Measurements from ENCODE around the gene TEX9.
"Not testable (repeated sequence)": the region's sequence is repeated elsewhere in the genome, so short reads cannot be mapped to it uniquely, and the experiment has no call there.

Gene TEX9

GRCh38 chr15:56367156-56367555, 1.9 kb downstream of the TEX9 start:
- DNase-seq = no peak

- DNase-seq = no peak
These were observed 4.0 kb downstream of the TEX9 start for GRCh38 chr15:56369234-56369633.

DNA sequence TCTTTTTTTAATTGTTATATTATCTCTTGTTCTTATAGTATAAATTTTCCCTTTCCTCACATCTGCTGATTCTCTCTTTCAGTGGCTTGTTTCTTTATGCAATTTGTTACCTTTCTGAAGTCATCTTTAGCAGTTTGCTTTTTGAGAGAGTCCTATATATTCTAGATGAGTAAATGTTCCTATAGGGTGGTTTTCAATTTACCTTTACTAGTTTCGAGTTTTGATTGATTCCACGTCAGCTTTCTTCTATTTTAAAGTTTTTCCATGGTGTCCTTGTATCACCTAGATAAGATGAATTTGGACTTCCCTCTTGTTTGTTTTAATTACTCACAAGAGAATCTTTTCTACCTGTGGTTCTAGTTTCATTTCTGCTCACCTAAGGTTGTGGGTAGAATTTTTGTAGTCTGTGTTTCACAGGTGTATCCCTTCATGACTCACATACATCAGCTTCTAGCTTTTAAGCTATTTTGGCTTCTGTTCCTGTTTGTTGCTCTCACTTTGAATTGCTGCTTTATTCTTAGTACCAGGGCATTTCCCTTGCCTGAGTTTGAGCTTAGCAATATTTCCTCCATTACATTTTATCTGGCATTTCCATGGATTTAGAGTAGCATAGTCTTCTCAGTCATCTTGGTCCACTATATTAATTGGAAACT, 6.4 kb downstream of the TEX9 start:
- DNase-seq = no peak

- DNase-seq = not testable (repeated sequence)
These were observed 9.5 kb downstream of the TEX9 start for GRCh38 chr15:56374693-56375092.

DNA sequence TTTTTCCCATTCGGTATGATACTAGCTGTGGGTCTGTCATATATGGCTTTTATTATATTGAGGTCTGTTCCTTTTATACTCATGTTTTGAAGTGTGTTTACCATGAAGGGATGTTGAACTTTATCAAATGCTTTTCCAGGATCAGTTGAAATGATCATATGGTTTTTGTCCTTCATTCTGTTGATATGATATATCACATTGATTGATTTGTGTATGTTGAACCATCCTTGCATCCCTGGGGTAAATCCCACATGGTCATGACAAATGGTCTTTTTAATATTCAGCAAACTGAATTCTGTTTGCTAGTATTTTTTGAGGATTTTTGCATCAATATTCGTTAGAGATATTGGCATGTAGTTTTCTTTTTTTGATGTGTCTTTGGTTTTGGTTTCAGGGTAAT, 12.6 kb downstream of the TEX9 start:
- not testable (repeated sequence) for DNase-seq

DNA sequence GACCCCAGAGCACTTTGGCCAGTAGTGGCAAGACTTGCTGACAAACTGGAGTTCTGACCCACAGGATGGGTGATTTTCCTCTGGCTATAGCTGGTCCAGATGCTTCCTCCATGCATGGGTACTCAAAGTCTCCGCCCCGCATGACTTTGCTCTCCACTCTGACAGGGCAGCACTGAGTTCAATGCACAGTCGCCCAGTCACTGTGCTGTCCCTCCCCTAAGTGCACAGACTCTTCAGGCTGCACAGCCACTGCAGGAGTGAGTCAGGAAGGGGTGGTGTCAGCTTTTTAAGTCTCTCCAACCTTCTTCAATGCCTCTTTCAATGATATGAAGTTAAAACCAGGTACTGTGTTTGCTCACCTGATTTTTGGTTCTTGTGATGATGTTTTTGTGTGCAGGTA, 17.8 kb downstream of the TEX9 start:
- DNase-seq = no peak

DNA sequence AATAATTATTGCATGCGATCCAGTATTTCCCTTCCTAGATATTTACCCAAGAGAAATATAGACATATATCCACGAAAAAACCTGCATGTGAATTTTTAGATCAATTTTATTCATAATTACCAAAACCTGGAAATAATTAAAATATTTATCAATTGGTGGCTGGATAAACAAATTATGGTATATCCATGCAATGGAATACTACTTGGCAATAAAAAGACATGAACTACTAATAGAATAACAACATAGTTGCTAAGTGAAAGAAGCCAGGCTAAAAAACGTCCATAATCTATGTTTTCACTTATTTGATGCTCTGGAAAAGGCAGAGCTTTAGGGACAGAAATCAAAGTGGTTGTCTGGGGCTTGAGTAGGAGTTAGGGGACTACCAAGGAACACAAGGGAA, 20.7 kb downstream of the TEX9 start:
- no peak for DNase-seq

- no peak for DNase-seq
These were observed 25.6 kb downstream of the TEX9 start for GRCh38 chr15:56390739-56391267.

DNA sequence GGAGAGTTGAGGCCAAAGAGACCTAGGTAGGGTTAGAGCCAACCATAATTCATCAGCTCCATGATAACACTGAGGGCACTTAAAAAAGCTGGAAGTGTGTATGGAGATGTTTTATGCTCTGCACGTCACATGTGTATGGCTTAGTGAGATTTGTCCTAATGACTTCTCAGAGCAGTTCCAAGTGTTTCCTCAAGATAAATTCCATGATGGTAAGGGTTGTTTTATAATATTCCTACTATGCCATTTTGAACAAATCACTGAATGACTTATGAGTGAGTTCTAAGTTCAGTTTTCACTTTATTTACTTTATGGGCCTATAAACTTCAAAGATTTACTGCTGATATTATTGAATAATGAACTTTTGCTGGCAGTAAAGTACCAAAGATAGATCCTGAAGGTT, 28.1 kb downstream of the TEX9 start:
- DNase-seq = no peak

DNA sequence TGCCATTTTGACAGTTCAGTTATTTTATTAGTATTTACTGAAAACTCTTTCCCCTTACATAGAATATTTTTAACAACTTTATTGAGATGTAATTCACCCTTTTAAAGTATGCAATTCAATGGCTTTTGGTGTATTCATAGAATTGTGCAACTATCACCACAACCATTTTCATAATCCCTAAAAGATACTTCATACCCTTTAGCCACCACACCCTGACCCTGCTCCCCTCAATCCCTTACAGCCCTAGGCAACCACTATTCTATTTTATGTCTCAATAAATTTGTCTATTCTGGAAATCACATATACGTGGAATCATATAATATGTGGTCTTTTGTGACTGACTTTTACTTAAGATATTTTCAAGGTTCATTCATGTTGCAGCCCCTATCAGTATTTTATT, 29.7 kb downstream of the TEX9 start:
- DNase-seq = no peak

- not testable (repeated sequence) for DNase-seq
These were observed 32.1 kb downstream of the TEX9 start for GRCh38 chr15:56397325-56397724.

GRCh38 chr15:56399209-56399608, 34.0 kb downstream of the TEX9 start:
- not testable (repeated sequence) for DNase-seq

DNA sequence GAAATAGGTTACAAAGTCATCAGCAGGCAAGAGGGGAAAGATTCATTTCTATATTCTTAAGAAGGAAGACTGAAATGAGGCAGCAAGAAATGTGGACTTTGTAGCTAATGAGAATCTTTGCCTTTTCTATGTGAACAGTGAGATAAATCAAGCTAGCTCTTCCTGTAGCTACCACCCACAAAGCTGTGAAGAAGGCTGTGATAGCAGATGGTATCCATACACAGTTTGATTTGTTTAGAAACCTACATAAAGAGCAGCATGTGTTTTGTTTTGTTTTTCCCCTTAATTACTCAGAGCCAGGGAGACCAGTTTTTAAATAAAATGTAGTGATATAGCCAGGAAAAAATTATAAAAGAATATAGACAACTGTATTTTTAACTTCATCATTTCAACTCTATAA, 45.5 kb downstream of the TEX9 start:
- DNase-seq = no peak

DNA sequence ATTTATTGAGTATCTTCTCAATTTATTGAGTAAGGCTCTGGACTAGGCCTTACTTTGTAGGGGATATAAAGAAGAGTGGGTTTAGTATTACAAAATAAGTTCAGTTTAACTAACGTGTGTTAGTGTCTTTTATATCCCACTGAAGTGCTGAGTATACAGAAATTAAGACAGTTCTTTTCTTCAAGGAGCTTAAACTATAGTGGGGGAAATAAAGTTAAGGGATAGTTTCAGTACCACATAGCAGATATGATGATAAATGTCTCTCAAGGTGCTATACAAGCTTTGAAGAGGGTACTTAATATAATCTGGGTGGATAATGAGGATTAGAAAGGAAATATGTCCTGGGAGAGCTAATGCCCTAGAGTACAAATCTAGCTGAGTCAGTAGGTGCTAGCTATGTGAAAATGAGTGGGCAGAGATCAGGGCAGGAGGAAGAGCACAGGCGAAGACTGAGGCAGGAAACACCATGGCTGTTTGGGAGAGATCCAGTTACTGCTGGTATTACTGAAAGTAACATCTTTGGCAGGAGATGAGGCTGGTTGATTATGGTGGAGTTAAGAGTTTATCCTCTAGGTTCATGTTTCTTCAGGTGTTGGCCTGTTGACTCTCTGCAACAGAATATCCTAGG, 46.0 kb downstream of the TEX9 start:
- no peak for DNase-seq

DNA sequence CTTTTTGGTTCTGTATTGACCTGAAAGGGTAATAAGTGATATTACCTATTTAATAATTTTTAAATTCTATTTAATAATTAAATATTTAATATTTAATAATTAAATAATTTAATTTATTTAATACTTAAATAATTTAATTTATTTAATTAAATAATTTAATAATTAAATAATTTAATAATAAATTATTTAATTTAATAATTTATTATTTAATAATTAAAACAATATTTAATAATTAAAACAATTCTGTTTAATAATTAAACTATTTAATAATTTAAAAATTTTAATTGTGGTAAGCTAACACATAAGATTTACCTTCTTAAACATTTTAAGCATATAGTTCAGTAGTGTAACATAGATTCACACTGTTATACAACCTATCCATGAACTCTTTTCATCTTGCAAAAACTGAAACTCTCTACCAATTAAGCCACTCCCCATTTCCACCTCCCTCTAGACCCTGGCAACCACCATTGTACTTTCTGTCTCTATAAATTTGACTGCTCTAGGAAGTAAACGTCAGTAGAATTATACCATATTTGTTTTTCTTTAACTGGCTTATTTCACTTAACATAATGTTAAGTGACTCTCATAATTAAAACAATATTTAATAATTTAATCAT, 48.0 kb downstream of the TEX9 start:
- DNase-seq = not testable (repeated sequence)

DNA sequence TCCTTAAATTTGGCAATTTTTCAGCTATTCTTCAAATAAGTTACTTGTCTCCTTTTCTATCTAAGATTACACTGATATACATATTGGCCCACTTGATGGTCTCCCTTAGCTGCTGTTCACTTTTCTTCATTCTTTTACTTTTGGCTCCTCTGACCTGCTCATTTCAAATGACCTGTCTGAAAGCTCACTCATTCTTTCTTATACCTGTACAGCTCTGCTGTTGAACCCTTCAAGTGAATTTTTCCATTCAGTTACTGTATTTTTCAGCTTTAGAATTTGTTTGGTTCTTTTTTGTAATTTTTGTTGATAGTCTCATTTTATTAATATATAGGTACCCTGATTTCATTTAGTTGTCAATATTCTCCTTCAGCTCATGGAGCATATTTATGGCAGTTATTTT, 60.0 kb downstream of the TEX9 start:
- no peak for DNase-seq

GRCh38 chr15:56425976-56426375, 60.8 kb downstream of the TEX9 start:
- no peak for DNase-seq

DNA sequence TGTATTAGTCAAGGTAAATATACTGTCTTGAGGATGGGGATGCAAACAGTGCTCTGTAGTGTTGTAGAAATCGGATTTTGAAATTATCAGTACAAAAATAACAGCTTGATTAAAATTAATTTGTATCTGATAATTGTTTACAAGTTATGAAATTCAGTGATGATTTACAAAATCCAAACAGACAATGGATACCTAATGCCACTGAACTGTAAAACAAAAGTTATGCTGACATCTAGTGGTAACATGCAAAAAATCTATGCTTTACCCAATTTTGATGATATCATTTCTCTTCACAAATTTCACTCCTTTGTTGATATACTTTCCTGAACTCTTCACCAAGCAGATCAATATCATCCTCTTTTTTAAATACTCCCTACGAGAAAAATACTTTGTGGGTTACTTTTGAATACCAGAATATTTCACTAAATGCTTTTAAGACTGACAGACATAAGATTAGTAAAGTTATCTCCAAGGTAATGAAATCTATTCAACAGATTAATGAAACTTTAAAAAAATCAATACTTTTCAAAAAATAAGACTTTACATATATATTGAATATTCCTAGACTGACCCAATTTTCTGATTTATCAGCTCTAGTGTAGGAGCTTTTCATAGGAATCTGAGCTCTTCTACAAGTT, 63.7 kb downstream of the TEX9 start:
- DNase-seq = no peak

GRCh38 chr15:56432304-56432703, 67.1 kb downstream of the TEX9 start:
- no peak for DNase-seq

DNA sequence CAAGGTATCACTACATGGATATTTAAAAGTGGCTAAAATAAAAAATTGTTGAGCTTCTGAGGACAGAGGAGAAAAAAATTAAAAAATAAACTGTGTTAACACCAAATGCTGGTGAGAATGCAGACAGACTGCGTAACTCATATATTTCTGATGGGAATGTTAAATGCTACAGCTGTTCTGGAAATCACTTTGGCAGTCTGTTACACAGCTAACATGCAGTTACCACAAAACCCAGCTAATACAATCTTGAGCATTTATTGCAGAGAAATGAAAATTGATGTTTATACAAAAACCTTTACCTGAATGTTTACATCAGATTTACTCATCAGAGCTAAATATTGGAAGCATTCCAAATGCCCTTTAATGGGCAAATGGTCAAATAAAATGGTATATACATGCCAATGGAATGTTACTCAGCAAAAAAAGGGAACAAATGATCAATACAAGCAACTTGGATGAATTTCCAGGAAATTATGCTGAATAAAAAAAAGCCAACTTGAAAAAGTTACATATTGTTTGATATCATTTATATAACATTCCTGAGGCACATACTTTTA, 75.1 kb downstream of the TEX9 start:
- no peak for DNase-seq

DNA sequence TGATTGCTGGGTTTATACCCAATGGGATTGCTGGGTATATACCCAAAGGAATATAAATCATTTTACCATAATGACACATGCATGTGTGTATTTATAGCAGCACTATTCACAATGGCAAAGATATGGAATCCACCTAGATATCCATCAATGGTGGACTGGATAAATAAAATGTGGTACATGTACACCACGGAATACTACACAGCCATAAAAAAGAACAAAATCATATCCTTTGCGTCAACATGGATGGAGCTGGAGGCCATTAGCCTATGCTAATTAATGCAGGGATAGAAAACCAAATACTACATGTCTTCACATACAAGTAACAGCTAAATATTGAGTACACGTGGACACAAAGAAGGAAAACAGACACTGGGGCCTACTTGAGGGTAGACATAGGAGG, 77.1 kb downstream of the TEX9 start:
- no peak for DNase-seq

- DNase-seq = no peak
These were observed 80.5 kb downstream of the TEX9 start for GRCh38 chr15:56445746-56446145.

GRCh38 chr15:56454836-56455235, 89.6 kb downstream of the TEX9 start:
- DNase-seq = no peak

GRCh38 chr15:56456229-56456628, 91.0 kb downstream of the TEX9 start:
- DNase-seq = no peak

Data from KG1 (cell line).